ENCODE measurements around the gene ITGAD. TPM values are rescaled to one million over a fixed set of nuclear protein-coding genes. Genes with fewer than 3 reads are reported as not detected.

The ITGAD gene
- total RNA-seq, 1 experiment from 2014 or later, result not detected

- no peaks in the 10 kb centered on the region for H3K36me3 ChIP-seq
- DNase-seq (ENCODE audit: low read depth in 1 of 2, low spot score in 2 of 2), result no peak
- H3K4me1 ChIP-seq (replicated peaks), result no peaks in the 10 kb centered on the region
- H3K9me3 ChIP-seq (replicated peaks), result no peaks in the 10 kb centered on the region
- H3K4me3 ChIP-seq, result no peak overlapping the region
- peaks cover 24% of the 10 kb centered on the region for H3K27me3 ChIP-seq (replicated peaks)
- no peak overlapping the region for H3K27ac ChIP-seq
Observed at GRCh38 chr16:31376705-31377104, 16.4 kb upstream of the ITGAD start.

GRCh38 chr16:31377210-31377903 lies 15.8 kb upstream of the ITGAD start:
- no peak overlapping the region for H3K4me3 ChIP-seq
- DNase-seq (ENCODE audit: low read depth in 1 of 2, low spot score in 2 of 2), result no peak
- H3K9me3 ChIP-seq (replicated peaks), result no peaks in the 10 kb centered on the region
- H3K27ac ChIP-seq, result no peak overlapping the region
- peaks cover 24% of the 10 kb centered on the region for H3K27me3 ChIP-seq (replicated peaks)
- no peaks in the 10 kb centered on the region for H3K36me3 ChIP-seq
- H3K4me1 ChIP-seq (replicated peaks), result no peaks in the 10 kb centered on the region

- no peak for DNase-seq (ENCODE audit: low read depth in 1 of 2, low spot score in 2 of 2)
- Histone ChIP-seq H3K27ac (no peak overlapping the region), H3K4me1 (replicated peaks) (no peaks in the 10 kb centered on the region), H3K9me3 (replicated peaks) (no peaks in the 10 kb centered on the region), H3K27me3 (replicated peaks) (peaks cover 7% of the 10 kb centered on the region), H3K4me3 (no peak overlapping the region), H3K36me3 (no peaks in the 10 kb centered on the region)
Observed at GRCh38 chr16:31380201-31380600, 12.9 kb upstream of the ITGAD start.

DNA sequence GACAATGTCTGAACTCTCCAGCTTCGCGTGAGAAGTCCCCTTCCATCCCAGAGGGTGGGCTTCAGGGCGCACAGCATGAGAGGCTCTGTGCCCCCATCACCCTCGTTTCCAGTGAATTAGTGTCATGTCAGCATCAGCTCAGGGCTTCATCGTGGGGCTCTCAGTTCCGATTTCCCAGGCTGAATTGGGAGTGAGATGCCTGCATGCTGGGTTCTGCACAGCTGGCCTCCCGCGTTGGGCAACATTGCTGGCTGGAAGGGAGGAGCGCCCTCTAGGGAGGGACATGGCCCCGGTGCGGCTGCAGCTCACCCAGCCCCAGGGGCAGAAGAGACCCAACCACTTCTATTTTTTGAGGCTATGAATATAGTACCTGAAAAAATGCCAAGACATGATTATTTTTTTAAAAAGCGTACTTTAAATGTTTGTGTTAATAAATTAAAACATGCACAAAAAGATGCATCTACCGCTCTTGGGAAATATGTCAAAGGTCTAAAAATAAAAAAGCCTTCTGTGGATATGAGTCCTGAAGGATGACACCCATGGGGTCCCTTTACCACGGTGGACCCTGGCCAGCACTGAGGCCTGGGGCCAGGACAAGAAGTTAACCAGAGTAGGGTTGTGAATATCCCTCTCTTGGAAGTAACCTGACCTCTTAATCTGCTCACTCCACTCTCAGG lies 10.5 kb upstream of the ITGAD start:
- H3K27ac ChIP-seq, result no peak overlapping the region
- no peak overlapping the region for H3K4me3 ChIP-seq
- no peaks in the 10 kb centered on the region; the same call in none of the 2 replicates for H3K27me3 ChIP-seq (replicated peaks)
- DNase-seq (ENCODE audit: low read depth in 1 of 2, low spot score in 2 of 2), result peak in 1 of 2 experiments; percentile 24
- H3K9me3 ChIP-seq (replicated peaks), result no peaks in the 10 kb centered on the region
- H3K4me1 ChIP-seq (replicated peaks), result 0 out of 2 replicates have a peak, but pooled peaks cover 4% of the 10 kb centered on the region
- no peaks in the 10 kb centered on the region for H3K36me3 ChIP-seq

GRCh38 chr16:31385680-31386079 lies 7.5 kb upstream of the ITGAD start:
- Histone ChIP-seq H3K36me3 (no peaks in the 10 kb centered on the region), H3K9me3 (replicated peaks) (no peaks in the 10 kb centered on the region), H3K27ac (no peak overlapping the region), H3K4me1 (replicated peaks) (0 out of 2 replicates have a peak, but pooled peaks cover 4% of the 10 kb centered on the region), H3K27me3 (replicated peaks) (peaks cover 15% of the 10 kb centered on the region), H3K4me3 (no peak overlapping the region)
- DNase-seq (ENCODE audit: low read depth in 1 of 2, low spot score in 2 of 2), result no peak

DNA sequence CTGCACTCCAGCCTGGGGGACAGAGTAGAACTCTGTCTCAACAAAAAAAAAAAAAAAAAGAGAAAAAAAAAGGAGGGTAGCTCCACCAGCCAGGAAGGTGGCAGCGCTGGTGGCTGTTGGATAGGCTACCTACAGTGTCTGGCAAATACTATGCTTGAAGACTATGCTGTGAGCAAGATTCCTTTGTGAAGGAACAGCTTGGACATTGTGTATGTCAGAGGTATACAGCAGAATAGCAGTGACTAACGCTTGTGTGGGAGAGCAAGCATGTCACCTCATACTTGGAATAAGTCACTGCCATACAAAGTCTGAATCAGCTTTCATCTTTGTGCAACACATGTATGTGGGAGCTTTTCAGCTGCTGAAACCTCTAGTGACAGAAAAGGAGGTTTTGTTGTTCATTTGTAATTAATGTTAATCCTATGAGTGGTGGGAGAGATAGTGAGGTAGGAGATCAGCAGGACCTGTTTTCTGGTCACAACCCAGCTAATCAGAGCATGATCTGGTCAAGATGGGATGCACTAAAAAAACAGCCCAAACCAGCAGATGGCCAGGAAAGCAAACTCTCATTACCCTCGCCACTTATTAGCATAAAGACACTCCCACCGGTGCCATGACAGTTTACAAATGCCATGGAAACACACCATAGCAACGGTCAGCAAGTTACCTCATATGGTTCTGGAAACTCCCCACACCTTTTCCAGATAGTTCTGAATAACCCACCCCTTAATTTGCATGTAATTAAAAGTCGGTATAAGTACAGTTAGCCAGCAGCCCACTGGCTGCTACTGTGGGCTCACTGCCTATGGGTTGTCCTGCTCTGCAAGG lies 6.8 kb upstream of the ITGAD start:
- Histone ChIP-seq H3K27me3 (replicated peaks) (peaks cover 15% of the 10 kb centered on the region), H3K9me3 (replicated peaks) (no peaks in the 10 kb centered on the region), H3K4me3 (no peak overlapping the region), H3K36me3 (no peaks in the 10 kb centered on the region), H3K27ac (no peak overlapping the region), H3K4me1 (replicated peaks) (0 out of 2 replicates have a peak, but pooled peaks cover 4% of the 10 kb centered on the region)
- DNase-seq (ENCODE audit: low read depth in 1 of 2, low spot score in 2 of 2), result peak in 1 of 2 experiments; percentile 14

DNA sequence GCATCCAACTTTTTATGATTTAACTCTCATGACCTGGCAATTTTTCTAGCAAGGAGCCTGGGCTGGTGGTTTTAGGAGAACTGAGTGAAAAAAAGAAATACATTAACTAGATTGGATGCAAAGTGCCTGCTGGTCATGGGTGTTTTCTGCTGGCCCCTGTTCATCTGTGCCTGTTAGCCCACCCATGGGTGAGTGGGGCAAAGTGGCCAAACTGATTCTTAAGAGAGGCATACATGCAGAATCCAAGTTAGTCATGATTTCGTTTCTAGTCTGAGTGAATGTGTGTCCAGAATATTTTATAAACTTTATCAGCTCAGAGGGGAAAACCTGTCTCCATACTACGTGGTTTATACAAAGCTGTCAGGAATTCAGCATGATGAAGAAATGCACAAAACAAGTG lies 4.6 kb upstream of the ITGAD start:
- Histone ChIP-seq H3K4me3 (no peak overlapping the region), H3K9me3 (replicated peaks) (no peaks in the 10 kb centered on the region), H3K4me1 (replicated peaks) (0 out of 2 replicates have a peak, but pooled peaks cover 4% of the 10 kb centered on the region), H3K27ac (no peak overlapping the region), H3K27me3 (replicated peaks) (peaks cover 18% of the 10 kb centered on the region), H3K36me3 (no peaks in the 10 kb centered on the region)
- DNase-seq (ENCODE audit: low read depth in 1 of 2, low spot score in 2 of 2), result no peak

GRCh38 chr16:31390504-31391041 lies 2.6 kb upstream of the ITGAD start:
- H3K27me3 ChIP-seq (replicated peaks), result peaks cover 18% of the 10 kb centered on the region

GRCh38 chr16:31395647-31396046 lies 2.5 kb downstream of the ITGAD start:
- Histone ChIP-seq H3K9me3 (replicated peaks) (no peaks in the 10 kb centered on the region), H3K27me3 (replicated peaks) (0 out of 2 replicates have a peak, but pooled peaks cover 4% of the 10 kb centered on the region), H3K4me3 (no peak overlapping the region), H3K27ac (no peak overlapping the region), H3K4me1 (replicated peaks) (no peaks in the 10 kb centered on the region), H3K36me3 (no peaks in the 10 kb centered on the region)
- no peak for DNase-seq (ENCODE audit: low read depth in 1 of 2, low spot score in 2 of 2)

More at GRCh38 chr16:31390504-31391041, 2.6 kb upstream of the ITGAD start:
- H3K4me3 ChIP-seq, result no peak overlapping the region
- H3K9me3 ChIP-seq (replicated peaks), result no peaks in the 10 kb centered on the region
- 0 out of 2 replicates have a peak, but pooled peaks cover 4% of the 10 kb centered on the region for H3K4me1 ChIP-seq (replicated peaks)
- no peak overlapping the region for H3K27ac ChIP-seq
- no peak for DNase-seq (ENCODE audit: low read depth in 1 of 2, low spot score in 2 of 2)
- H3K36me3 ChIP-seq, result no peaks in the 10 kb centered on the region

- Histone ChIP-seq H3K27me3 (replicated peaks) (0 out of 2 replicates have a peak, but pooled peaks cover 4% of the 10 kb centered on the region), H3K27ac (no peak overlapping the region)
- no peak for DNase-seq (ENCODE audit: low read depth in 1 of 2, low spot score in 2 of 2)
Observed at GRCh38 chr16:31397096-31397660, 4.0 kb downstream of the ITGAD start.

DNA sequence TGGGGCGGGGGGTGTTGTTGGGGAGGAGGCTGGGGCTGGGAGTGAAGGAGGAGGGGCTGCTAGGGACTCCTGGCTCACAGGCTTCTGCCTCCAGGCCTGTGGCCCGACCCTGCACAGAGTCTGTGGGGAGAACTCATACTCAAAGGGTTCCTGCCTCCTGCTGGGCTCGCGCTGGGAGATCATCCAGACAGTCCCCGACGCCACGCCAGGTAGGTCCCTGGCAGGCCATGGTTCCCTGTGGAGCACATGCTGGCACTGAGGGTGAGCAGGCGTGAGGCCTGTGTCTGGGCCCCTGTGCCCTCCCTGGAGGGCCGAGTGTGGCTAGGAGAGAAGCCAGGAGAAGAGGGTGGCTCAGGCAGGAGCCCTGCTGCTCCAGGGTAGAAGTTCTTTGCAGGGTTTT lies 4.6 kb downstream of the ITGAD start:
- Histone ChIP-seq H3K9me3 (replicated peaks) (no peaks in the 10 kb centered on the region), H3K4me1 (replicated peaks) (peaks cover 4% of the 10 kb centered on the region; the same call in 1 of the 2 replicates)
- no peak for DNase-seq (ENCODE audit: low read depth in 1 of 2, low spot score in 2 of 2)

More at GRCh38 chr16:31397096-31397660, 4.0 kb downstream of the ITGAD start:
- Histone ChIP-seq H3K9me3 (replicated peaks) (no peaks in the 10 kb centered on the region), H3K36me3 (no peaks in the 10 kb centered on the region), H3K4me3 (no peak overlapping the region), H3K4me1 (replicated peaks) (no peaks in the 10 kb centered on the region)

DNA sequence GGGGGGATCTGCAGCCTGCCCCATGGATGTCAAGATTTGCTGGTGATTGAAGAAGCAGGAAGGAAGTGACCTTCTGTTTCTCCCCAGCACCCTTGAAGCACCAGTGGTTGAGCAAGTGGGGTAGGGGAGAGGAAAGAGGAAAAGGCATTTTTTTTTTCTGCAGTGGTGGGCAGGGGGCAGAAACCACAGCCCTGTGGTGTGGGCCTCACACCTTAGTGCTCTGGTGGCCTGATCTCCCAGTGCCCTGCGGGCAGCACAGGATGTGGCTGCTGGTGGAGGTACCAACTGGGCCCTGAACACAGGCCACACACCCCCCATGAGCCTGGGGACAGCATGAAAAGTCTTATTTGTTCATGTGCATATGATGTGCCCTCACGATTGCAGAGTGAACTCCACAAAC lies 7.1 kb downstream of the ITGAD start:
- Histone ChIP-seq H3K27ac (no peak overlapping the region), H3K36me3 (no peaks in the 10 kb centered on the region), H3K4me3 (no peak overlapping the region), H3K9me3 (replicated peaks) (no peaks in the 10 kb centered on the region), H3K27me3 (replicated peaks) (no peaks in the 10 kb centered on the region), H3K4me1 (replicated peaks) (peaks cover 25% of the 10 kb centered on the region)
- no peak for DNase-seq (ENCODE audit: low read depth in 1 of 2, low spot score in 2 of 2)

More for the DNA sequence above, 4.6 kb downstream of the ITGAD start:
- Histone ChIP-seq H3K36me3 (no peaks in the 10 kb centered on the region), H3K4me3 (no peak overlapping the region), H3K27me3 (replicated peaks) (0 out of 2 replicates have a peak, but pooled peaks cover under 1% of the 10 kb centered on the region), H3K27ac (no peak overlapping the region)

DNA sequence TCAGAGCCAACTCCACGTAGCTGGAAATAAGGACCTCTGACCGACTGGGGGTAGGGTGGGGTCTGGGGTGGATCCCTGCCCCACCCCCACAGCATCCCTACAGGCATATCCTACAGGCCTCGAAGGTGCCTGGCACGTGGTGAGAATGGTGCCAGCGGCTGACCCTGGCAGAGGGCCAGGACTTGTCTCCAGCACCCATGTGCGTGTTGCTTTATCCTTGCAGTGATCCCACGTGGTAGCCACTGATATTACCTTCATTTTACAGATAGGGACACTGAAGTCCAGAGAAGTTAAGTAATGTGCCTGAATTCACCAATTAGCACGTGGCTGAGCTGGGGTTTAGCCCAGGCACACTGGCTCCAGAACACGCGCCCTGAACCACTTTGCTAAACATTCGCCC lies 8.3 kb downstream of the ITGAD start:
- no peak overlapping the region for H3K4me3 ChIP-seq
- no peaks in the 10 kb centered on the region for H3K27me3 ChIP-seq (replicated peaks)
- no peak for DNase-seq (ENCODE audit: low read depth in 1 of 2, low spot score in 2 of 2)
- no peak overlapping the region for H3K27ac ChIP-seq
- no peaks in the 10 kb centered on the region for H3K36me3 ChIP-seq
- H3K9me3 ChIP-seq (replicated peaks), result no peaks in the 10 kb centered on the region
- peaks cover 25% of the 10 kb centered on the region for H3K4me1 ChIP-seq (replicated peaks)

All from SJSA1 (cell line).